Measurements from ENCODE around the gene SMYD3. TPM values are rescaled to one million over a fixed set of nuclear protein-coding genes. Genes with fewer than 3 reads are reported as not detected.

SMYD3 gene
- total RNA-seq, 1 donor from 2014 or later, result 29.2 TPM

GRCh38 chr1:246181241-246181640 lies 325.8 kb downstream of the SMYD3 start:
- Histone ChIP-seq H3K4me3 (ENCODE audit: low read depth, low read length) (no peak overlapping the region), H3K27me3 (ENCODE audit: control insufficient read depth, insufficient read depth, low read length) (no peaks in the 10 kb centered on the region), H3K36me3 (ENCODE audit: control insufficient read depth, insufficient read depth, low read length) (no peaks in the 10 kb centered on the region)
- TF ChIP-seq, protein P1, sequence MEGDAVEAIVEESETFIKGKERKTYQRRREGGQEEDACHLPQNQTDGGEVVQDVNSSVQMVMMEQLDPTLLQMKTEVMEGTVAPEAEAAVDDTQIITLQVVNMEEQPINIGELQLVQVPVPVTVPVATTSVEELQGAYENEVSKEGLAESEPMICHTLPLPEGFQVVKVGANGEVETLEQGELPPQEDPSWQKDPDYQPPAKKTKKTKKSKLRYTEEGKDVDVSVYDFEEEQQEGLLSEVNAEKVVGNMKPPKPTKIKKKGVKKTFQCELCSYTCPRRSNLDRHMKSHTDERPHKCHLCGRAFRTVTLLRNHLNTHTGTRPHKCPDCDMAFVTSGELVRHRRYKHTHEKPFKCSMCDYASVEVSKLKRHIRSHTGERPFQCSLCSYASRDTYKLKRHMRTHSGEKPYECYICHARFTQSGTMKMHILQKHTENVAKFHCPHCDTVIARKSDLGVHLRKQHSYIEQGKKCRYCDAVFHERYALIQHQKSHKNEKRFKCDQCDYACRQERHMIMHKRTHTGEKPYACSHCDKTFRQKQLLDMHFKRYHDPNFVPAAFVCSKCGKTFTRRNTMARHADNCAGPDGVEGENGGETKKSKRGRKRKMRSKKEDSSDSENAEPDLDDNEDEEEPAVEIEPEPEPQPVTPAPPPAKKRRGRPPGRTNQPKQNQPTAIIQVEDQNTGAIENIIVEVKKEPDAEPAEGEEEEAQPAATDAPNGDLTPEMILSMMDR (IDR thresholded peaks at IDR 0.05; ENCODE audit: insufficient read depth, low read length, poor library complexity, severe bottlenecking), result no peak
- no peak for DNase-seq (ENCODE audit: low read depth)

DNA sequence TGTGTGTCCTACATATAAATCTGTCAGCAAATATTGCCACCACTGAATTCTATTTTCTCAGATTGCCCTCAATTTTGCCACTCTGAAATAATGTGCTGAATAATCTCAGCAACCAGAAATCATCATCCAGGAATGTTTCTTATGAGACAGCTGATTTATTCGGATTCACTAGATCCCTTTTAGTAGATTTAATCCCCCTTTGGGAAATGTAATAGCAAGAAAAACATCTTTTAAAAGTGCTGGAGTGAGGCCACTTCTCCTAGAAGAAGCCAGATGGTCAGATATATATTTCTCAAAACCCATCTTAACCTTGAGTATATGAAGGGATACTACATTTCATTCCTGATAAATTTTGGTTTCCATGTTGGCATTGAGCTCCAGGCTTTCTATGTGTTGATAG lies 327.7 kb downstream of the SMYD3 start:
- TF ChIP-seq, protein P1 (IDR thresholded peaks at IDR 0.05; ENCODE audit: insufficient read depth, low read length, poor library complexity, severe bottlenecking), result no peak
- no peak for DNase-seq (ENCODE audit: low read depth)
- no peaks in the 10 kb centered on the region for H3K27me3 ChIP-seq (ENCODE audit: control insufficient read depth, insufficient read depth, low read length)
- no peaks in the 10 kb centered on the region for H3K36me3 ChIP-seq (ENCODE audit: control insufficient read depth, insufficient read depth, low read length)
- H3K4me3 ChIP-seq (ENCODE audit: low read depth, low read length), result no peak overlapping the region

DNA sequence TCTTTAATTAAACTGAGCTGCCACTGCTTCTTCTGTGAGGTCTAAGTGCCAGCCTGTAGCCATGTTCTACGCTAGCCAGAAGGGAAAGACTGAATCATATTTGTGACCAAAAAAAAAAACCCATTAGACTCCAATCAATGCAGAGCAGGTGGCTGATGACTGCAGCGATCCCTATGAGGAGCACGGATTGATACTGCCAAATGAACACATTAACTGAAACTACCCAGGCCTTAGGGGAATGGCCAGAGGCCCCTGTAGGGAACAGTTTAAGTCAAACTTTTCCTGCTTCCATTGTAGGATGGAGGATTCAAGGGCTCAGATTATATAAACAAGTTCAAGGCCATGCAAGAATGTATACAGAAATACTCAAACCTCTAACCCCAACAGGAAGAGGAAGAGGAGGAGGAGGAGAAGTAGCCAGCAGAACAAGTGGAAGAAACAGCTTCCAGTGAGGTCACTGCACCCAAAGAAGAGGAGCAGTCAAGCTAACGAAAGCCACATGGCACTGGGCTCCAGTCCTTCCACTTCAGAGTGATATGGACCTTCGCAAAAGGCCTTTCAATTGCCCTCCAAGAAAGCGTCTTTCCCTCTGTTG lies 328.3 kb downstream of the SMYD3 start:
- no peak for DNase-seq (ENCODE audit: low read depth)
- Histone ChIP-seq H3K4me3 (ENCODE audit: low read depth, low read length) (no peak overlapping the region), H3K27me3 (ENCODE audit: control insufficient read depth, insufficient read depth, low read length) (no peaks in the 10 kb centered on the region), H3K36me3 (ENCODE audit: control insufficient read depth, insufficient read depth, low read length) (no peaks in the 10 kb centered on the region)
- TF ChIP-seq, protein P1 (IDR thresholded peaks at IDR 0.05; ENCODE audit: insufficient read depth, low read length, poor library complexity, severe bottlenecking), result no peak

GRCh38 chr1:246176126-246177024 lies 330.7 kb downstream of the SMYD3 start:
- peak; percentile 10 for DNase-seq (ENCODE audit: low read depth)
- TF ChIP-seq, protein P1 (IDR thresholded peaks at IDR 0.05; ENCODE audit: insufficient read depth, low read length, poor library complexity, severe bottlenecking), result no peak
- no peaks in the 10 kb centered on the region for H3K36me3 ChIP-seq (ENCODE audit: control insufficient read depth, insufficient read depth, low read length)

GRCh38 chr1:246170574-246171261 lies 336.4 kb downstream of the SMYD3 start:
- Histone ChIP-seq H3K36me3 (ENCODE audit: control insufficient read depth, insufficient read depth, low read length) (no peaks in the 10 kb centered on the region), H3K4me3 (ENCODE audit: low read depth, low read length) (no peak overlapping the region), H3K27me3 (ENCODE audit: control insufficient read depth, insufficient read depth, low read length) (no peaks in the 10 kb centered on the region)
- no peak for DNase-seq (ENCODE audit: low read depth)
- TF ChIP-seq, protein P1 (IDR thresholded peaks at IDR 0.05; ENCODE audit: insufficient read depth, low read length, poor library complexity, severe bottlenecking), result no peak

More at GRCh38 chr1:246176126-246177024, 330.7 kb downstream of the SMYD3 start:
- Histone ChIP-seq H3K27me3 (ENCODE audit: control insufficient read depth, insufficient read depth, low read length) (no peaks in the 10 kb centered on the region), H3K4me3 (ENCODE audit: low read depth, low read length) (no peak overlapping the region)

All from kidney epithelial cell (primary cell).